ENCODE results near the gene MMP10.
A peak's percentile ranks its signal among the peaks of the same experiment; 100 is the strongest.

The MMP10 gene

DNA sequence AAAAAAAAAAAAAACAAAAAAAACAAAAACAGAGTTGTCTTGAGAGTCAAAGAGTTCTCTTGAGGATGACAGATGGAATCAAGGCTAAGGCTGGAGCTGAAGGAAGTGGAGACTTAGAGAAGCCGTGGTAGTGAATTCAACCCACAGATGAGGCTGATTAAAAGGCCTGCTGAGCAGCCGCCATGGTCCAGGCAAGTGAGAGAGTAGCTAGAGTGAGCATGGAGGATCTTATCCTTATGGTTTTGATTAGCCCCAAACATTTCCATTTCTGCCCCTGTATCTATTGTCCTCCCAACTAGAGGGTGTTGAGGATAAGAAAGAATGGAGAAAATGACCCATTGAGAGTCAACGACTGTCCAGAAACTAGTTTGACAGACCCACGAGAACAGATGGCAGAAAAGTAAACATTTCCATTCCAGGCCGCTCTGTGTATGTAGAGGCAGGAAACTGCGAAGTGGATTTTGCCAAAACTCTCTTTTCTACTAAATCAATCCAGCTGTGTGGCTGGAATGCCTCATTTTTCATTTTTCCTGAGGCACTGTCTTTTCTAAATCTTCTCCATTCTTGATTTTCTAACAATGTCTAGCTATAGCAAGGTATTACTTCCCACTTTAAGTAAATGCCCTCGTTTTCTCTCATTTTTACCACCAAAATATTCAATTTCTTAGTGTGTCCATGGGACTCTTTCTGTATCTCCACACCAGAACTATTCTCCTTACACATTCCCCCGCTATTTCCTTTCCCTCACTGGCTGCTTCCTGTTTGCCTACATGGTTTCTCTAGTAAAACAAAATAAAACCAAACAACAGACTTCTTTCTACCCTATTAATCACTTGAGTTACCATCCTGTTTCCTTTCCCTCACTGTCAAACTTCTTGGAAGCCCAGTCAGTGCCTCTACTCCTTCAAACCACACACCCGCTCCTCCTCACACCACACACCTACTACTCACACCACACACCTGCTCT is 50.3 kb downstream of the MMP10 start:
- DNase-seq (ENCODE audit: low spot score), result peak; percentile 18

DNA sequence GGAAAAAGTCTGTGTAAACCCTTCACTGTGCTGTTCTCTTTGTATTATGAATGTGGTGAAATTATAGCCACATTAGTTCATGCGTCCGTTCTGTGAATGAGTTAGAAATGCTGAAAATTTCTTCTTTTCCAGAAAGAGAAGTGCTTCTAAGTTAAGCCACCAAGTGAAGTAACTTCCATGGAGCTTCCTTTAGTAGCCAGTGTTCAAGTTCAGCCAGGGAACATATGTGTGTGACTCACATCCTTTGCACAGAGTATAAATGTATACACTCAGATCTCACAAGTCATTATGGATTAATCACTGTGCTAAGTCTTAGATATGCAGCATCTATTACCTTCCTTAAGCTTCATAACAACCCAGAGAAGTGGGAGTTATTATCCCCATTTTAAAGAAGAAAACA is 52.5 kb downstream of the MMP10 start:
- DNase-seq (ENCODE audit: low spot score), result no peak

DNA sequence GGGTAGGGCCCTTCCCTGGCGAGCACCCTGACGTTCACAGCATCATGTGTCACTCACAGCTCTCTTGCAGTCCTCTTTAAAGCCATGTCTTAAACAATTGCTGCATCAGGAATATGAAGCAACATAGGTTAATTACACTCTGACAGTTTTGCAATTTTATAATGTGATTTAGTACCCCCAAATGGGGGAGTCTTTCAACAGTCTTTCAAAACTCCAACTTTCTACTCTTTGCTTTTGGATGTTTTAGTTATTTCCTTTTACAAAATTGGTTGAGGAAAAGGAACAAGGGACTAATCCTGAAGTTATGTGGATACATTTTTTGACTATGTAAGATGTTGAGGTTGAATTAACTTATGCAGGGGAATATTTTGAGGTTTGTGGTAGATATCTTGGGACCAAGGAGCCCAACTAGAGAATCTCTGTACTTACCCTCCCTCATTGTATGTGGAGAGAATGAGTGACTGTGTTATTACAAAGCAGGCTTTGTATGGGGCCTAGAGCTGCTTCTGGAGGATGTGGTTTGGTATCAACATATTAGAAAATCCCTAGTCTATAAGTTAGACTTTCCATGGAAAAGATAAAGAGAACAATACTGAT is 55.4 kb downstream of the MMP10 start, which contains the start of gene MMP8:
Gene MMP8, minus strand, starts transcription at position 51 of the 597 bp plus-strand sequence. CDS start 99 bp downstream, outside the sequence.
- DNase-seq (ENCODE audit: low spot score), result no peak

DNA sequence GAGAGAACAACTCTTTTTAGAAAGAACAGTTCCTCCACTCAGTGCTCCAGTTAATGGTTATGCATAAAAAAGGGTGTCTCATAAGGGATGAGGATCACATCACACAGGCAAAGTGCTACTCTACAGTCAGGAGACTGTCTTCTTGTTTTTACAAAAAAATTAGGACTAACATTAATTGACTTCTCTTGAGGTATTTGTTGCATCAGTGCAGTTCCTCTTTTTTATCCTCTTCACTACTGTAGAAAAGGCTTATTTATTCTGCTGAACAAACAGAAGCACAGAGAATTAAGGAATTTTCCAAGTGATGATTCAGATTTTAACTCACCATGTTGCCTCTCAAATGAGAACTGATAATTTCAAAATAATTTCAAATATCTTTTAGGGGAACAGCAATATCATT is 57.6 kb downstream of the MMP10 start:
- DNase-seq (ENCODE audit: low spot score), result no peak

Data from AG08396 (cell line).